HG03558 (cell line): Measurements from ENCODE around the gene LCN2.

Source experiments
- ATAC-seq: cut with Tn5 transposase; IDR thresholded peaks from one replicate; pipeline ENCODE4 v1.9.1; 2021; ENCODE audit warnings: moderate number of reproducible peaks; ENCODE audit not compliant: unreplicated experiment; ENCODE audit errors: extremely low read depth

LCN2 gene

DNA sequence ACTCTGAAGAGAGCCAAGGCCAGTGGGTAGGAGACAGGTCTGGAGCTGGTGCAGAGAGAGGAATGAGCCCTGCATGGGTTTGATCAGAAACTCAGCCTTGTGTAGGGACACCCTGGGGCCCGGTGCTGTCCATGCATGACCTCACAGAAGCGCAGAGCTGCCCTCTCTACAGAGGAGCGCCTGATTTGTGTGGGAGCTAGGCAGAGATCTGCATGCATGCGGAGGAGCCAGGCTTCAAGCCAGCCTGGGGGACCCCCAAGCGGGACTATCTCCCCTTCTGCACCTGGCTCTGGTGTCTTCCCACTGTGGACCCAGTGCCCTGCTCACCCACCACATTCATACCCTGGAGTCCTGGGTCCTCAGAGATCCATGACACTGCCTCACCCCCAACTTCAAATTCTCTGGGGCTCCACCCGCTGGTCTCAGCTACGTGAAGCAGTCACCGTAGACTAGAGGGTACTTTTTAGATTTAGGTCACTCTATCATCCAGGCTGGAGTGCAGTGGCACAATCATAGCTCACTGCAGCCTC lies 2.6 kb upstream of the LCN2 start:
- no peak for ATAC-seq

DNA sequence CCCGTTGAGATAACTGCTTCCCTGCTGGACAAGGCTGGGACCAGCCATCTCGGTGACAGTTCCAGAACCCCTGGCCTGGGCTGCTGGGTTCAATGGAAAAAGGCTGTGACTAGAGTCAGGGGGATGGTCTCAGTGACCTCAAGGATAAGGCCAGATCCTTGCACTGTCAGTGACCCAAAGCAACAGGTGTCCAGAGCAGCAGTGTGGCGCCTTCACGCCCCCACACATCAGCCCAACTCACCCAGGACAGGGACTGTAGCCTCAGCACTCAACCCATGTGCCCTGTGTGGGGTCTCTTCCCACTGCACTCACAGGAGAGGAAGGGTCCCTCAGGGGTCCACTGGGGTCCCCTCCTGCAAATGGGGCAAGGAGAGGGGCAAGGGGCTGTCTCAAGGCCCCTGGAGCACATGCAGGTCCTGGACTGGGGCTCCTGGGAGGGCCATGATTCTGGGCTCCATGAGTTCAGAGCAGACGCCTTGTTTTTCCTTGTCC lies 698 bp upstream of the LCN2 start:
- no peak for ATAC-seq

DNA sequence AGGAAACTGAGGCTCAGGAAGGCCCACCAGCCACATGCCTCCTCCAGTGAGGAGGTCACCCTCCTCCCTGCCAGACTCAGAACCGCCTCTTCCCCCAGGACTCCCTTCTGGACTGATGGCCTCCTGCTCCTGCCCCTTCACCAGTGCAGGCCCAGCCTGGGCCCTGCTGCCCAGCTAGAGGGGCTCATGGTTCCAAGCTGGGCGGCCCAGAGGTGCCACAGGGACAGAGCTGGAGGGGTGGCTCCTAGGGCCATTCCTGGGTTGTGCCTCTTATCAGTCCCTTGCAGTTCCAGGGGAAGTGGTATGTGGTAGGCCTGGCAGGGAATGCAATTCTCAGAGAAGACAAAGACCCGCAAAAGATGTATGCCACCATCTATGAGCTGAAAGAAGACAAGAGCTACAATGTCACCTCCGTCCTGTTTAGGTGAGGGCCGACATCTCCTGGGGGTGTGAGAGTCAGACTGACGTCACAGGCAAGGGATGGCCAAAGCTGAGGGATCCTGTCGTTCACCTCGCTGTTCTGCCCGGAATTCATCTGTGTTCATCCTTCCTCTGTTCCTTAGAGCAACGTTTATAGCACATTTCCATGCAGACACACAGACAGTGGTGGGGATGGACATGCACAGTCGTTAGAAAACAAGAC lies 819 bp downstream of the LCN2 start:
- ATAC-seq: no peak

DNA sequence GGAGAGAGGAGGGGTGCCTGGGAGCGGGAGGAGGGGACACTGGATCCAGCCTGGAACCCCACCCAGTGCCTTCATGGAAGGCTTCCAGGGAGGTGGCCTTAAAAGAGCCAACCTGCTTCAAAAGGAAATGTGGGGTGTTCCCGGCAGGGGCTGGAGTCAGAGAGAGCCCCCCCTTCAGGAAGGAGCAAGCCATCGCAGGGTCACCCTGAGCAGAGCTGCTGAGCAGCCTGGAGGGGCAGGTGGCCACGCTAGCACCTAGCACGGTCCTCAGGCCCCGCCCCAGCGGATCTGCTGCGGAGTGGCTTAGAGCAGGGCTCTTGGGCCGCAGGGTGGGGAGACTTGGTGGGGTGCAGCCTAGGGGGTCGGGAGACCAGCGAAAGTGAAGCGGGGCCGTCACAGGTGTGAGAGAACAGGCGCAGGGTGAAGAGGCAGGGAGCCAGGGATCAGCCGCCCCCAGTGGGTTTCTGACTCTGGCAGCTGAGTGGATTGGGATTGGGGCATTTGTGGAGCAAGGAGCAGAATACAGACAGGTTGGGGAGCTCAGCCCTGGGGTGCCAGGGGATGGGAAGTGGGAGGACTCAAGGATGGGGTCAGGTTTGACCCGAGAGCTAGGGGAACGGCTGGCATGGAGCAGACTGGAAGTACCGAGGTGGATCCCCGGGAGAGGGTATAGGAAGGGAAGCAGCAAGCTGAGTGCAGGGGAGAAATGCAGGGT lies 1.5 kb downstream of the LCN2 start:
- ATAC-seq: no peak

DNA sequence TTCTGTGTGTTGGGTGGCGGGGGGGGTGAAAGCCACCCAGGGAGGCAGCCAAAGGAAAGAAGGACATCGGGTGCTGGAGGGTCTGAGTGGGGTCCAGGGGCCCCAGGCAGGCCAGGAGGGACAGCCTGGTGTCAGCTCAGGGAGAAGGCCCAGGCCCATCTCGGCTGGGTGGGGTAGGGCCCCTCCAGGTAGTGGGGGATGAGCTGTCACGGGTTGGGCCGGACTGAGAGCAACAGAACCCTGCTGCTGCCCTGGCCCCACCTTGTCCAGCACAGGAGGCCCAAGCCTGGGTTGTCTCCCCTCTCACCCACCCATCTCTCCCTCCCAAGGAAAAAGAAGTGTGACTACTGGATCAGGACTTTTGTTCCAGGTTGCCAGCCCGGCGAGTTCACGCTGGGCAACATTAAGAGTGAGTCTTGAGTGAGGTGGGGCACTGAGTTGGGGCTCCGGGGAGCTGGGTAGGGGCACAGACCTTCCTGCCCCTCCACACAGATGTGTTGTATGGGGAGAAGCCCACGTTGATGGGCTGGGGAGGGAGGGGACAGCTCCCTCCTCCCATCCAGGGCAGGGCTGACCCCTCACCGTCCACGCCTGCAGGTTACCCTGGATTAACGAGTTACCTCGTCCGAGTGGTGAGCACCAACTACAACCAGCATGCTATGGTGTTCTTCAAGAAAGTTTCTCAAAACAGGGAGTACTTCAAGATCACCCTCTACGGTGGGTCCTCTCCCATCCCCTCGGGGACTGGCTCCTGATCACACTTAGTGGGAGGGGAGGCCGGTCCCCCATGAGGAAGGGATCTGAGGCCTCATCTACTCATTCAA lies 2.3 kb downstream of the LCN2 start:
- no peak for ATAC-seq

DNA sequence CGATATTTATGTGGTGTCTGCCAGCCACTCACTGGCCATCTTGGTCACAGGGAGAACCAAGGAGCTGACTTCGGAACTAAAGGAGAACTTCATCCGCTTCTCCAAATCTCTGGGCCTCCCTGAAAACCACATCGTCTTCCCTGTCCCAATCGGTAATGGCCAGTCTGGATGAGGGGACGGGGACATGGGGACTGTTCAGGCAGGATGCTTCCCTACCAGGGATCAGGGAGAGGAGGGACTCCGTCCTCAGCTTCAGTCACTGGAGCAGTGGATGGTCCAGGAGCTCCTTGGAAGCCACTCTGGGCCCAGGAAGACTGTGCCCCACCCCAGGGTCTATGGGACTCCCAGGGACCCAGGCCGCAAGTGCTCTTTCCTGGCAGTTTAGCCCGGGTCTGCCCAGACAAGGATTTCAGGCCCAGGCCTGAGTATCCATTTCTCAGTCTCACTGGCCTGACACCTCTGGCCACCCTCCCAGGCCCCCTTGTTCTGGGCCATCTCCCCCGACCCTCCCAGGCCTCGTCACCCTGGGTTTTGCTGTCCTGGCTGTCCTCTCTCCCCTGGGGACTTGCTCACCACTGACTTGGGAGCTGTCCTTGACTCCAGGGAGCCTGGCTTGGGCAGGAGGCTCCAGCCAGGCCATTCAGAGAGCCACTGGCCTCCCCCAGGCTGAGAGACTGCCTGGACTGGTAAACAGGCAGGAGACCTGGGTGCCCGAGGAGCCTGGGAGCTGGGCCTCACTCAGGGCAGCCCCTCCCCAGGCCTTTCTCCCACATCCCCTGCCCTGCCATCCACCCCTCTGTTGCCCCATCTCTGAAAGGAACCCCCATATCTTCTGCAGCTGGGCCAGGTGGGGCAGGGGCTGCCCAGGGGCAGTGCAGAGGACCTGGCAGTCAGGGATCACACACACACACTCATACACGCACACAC lies 3.1 kb downstream of the LCN2 start:
- ATAC-seq: no peak

DNA sequence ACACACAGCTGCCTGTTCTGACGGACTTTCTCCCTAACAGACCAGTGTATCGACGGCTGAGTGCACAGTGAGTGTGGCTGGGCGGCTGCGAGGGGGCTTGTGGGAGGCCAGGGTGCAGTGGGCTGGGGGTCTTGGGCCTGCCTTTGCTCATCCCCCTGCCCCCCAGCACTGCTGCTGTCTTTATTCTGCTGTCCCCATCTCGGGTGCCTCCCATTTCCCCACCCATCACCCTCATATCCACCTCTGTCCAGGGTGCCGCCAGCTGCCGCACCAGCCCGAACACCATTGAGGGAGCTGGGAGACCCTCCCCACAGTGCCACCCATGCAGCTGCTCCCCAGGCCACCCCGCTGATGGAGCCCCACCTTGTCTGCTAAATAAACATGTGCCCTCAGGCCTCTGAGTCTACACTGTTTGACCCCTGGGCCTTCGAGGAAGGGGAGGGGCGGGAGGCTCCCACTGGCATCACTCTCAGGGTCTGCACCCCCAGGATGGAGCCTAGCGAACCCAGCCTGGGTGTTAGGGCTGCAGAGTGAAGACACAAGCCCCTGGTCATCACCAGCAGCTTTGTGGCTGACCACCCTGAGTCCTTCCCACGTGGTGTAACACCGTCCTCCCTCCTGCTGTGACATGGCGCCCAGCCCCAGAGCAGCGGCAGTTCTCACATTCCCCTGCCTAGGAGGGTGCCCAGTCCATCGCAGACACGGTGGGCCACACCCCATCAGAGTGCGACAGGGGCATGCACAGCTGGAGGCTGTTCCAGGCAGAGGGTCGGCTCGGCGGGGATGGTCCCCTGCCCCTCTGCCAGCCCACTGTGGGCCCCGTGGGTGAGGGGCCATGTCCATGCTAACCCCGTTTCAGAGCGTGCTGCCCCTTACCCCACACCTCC lies 4.0 kb downstream of the LCN2 start:
- ATAC-seq: no peak

DNA sequence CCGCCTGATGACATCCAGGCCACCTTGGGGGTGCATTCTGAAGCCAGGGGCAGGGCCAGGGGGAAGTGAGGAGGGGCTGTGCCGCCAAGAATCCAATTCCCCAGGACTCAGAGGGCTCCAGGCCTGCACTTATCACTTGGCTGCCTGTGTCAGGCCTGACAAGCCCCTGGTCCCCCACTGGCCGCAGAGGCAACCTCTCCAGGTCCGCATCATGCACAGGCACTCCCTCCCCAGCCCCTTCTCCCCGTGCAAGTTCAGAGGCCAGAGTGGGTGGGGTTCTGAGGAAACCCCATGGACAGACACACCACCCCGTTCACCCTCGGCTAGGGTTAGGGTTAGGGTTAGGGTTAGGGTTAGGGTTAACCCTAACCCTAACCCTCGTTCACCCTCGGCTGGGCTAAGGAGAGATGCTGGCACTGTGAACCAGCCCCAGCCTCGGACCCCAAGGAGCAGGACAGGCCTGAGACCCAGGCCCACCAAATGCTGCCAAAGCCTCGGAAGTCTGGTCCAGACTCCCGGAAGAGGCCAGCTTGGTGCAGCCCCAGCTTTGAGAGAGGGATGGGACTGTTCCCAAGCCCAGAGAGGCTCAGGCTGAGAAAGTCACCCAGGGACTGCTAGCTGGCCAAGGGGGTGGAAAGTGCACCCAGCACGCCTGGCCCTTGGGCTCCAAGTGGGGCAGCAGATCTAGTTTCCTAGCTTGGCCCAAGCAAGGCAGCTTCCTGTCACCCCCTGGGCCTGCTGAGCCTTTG lies 4.9 kb downstream of the LCN2 start:
- ATAC-seq: no peak

DNA sequence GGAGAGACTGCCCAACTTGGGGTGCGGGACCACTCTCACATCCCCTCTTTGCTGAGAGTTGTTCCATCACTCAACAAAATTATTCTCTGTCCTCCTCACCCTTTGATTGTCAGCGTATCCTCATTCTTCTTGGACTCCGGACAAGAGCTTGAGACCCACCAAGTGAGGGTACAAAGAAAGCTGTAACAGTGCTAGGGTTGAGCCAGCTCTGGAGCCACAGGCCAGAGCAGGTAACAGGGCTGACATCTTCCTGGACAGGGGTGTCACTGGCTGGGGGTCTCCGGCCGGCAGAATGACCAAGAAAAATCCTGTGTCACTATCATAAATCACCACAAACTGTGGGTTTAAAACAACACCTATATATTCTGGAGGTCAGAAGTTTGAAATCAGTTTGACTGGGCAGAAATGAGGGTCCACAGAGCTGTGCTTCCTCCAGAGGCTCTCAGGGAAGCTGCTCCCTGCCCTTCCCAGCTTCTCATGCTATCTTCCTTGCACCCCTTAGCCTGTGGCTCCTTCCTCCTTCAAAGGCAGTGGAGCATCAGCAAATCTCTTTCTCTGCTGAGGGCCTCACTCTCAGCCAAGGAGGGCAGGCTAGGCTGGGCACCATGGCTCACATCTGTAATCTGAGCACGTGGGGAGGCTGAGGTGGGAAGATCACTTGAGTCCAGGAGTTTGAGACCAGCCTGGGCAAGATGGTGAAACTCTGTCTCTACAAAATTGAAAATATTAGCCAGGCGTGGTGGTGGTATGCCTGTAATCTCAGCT lies 6.7 kb downstream of the LCN2 start:
- no peak for ATAC-seq

DNA sequence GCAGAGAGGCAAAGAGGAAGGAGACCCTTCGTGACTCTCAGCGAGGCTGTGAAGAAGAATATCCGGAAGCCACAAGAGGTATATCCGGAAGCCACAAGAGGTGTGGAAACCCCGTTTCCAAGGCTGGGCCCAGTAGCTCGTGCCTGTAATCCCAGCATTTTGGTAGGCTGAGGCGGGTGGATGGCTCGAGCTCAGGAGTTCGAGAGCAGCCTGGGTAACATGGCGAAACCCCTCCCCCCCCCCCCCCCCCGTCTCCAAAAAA lies 10.2 kb downstream of the LCN2 start:
- ATAC-seq: no peak

DNA sequence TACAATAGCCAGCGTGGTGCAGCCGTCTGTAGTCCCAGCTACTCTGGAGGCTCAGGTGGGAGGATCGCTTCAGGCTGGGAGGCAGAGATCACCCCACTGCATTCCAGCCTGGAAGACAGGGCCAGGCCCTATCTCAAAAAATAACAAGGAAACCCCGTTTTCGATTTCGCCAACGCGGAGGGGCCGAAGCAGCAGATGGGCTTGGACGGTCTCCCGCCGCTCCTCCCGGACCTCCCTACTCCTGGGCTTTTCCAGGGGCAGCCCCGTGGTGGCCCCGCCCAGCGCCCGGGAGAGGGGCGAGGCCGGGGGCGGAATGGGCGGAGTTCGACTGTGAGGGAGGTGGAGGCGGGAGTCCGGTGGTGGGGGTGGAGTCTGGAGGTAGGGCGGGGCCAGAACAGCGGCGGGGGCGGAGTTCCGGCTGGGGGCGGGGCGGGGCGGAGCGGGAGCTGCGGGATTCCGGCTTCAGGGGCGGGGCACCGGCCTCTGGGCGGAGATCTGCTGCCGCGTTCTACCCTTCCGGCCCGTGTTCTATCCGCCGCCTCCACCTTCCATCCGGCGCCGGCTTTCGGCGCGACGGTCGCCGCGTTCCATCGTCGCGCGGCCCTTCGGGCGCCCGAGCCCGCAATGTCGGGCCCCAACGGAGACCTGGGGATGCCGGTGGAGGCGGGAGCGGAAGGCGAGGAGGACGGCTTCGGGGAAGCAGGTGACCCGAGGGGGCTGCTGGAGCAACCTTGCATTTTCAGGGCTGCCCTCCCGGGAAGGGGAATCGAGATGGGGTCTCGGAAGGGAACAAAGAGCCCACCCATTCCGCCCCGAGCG lies 10.7 kb downstream of the LCN2 start, which contains the start of gene BBLN:
Gene BBLN (plus strand): TSS at position 482 of the 819 bp plus-strand sequence. CDS start 143 bp downstream, at position 625.
- ATAC-seq: no peak

DNA sequence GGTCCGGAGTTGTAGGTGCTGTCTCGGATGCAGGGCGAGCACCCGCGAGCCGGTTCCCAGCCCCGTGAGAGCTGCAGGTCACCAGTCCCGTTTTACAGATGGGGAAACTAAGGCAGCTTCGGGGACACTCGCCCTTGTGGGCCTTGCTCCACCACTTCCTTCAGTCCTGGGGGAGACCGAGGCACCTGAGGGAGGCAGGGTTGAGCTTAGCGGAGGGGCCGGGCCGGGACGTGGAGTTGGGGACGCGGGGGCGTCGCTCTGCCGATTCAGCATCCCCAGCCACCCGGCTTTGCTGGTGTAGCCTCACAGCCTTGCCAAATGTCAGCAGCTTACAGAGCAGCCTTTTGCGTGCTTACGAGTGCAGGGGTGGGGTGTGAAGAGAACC lies 11.3 kb downstream of the LCN2 start:
- no peak for ATAC-seq

DNA sequence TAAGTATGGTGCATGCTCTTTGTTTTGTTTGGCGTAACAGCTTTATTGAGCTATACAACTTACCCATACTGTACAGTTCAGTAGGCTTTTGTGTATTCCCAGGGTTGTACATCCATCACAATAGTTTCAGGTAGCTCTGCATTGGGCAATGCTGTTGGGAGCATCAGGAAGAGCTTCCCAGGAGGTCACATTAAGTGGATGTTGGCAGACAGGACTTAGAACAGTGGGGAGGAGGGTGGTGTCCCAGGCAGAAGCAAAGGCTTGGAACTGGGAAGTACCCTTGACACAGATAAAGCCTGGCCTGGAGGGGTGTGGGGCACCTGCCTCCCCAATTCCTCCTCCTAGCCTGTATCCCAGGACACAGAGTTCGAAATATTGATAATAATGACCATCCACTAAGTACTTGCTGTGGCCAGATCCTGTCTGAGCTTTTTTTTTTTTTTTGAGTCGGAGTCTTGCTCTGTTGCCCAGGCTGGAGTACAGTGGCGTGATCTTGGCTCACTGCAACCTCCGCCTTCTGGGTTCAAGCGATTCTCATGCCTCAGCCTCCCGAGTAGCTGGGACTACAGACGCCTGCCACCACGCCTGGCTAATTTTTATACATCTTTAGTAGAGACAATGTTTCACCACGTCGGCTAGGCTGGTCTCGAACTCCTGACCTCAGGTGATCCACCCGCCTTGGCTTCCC lies 12.1 kb downstream of the LCN2 start:
- no peak for ATAC-seq

DNA sequence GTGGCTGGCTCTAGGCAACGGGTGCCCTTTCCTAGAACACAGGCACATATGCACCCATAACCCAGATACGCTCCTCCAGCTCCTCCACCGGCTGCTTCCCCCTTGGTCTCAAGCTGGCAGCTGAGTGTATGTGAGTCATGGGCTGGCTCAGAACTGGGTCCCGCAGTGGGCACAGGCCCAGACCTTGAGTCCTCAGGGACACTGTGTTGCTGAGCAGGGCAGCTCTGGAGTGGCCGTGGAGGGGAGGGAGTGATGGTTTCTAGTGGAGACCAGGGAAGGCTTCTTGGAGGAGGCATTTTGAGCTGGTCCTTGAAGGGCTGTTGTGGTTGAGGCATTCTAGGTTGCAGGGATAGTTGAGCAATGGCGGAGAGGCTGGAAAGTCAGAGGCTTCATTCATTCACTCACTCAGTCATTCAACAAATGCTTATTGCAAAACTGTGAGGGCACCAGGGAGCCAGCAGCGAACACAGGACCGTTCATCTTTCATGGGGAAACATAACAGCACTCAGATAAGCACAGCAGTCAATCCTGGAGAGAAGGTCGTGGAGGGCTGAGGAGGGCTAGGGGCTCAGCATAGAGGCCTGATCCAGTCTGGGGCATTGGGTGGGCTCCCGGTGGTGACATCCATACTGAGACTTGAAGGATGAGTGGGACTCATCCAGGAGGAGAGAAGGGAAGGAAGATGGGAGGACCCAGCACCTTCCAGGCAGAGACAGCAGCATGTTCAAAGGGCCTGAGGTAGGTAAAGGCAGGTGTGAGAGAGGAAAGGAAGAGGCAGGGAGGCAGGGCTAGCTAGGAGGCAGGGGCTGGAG lies 13.2 kb downstream of the LCN2 start:
- no peak for ATAC-seq

DNA sequence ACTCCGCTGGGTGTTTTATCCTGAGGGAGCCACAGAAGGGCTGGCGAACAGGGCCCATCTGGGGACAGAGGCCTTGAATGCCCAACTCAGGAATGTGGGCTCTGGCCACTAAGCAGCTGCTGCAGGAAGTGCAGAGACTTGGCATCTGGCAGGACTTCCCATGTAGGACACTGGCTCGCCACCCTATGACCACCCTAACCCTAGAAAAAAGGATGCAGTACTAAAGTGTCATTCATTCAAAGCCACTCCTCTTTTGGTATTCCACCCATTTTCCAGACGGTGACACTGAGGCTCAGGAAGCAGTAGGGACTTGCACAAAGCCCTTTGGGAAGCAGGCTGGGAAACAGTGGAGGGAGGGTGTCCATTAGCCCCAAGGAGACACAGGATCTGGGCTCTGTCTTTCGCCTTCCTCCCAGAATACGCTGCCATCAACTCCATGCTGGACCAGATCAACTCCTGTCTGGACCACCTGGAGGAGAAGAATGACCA lies 13.8 kb downstream of the LCN2 start:
- ATAC-seq: no peak
